Adrenal gland (tissue), 12 donors: Measurements from ENCODE around the gene TENM4. TPM values are rescaled to one million over a fixed set of nuclear protein-coding genes. Genes with fewer than 3 reads are reported as not detected.

ENCODE experiments used
- DNase-seq, 7 donors: peaks; one replicate each; pipeline ENCODE4 v3.0.0-alpha.2; 2019 to 2020
- H3K27ac ChIP-seq, 5 donors: fragments of 200-600 bp; sonication (generic) in 4 of 5; 1 replicate in 3 of 5; 2 replicates in 2 of 5; pipeline versions ENCODE4 v1.5.1 to v1.8.0; 2016 to 2020; ENCODE audit warnings: mild to moderate bottlenecking in 1 of 5
- H3K27me3 ChIP-seq: fragments of 200-600 bp; 2 replicates; pipeline ENCODE4 v1.8.0; 2021
- H3K36me3 ChIP-seq, 2 donors: fragments of 200-600 bp; replicated peaks in 1 of 2; 1 replicate in 1 of 2; 2 replicates in 1 of 2; pipeline versions ENCODE4 v1.5.1 to v1.8.0; 2018 to 2022
- H3K4me1 ChIP-seq, 2 donors: fragments of 200-600 bp; replicated peaks in 1 of 2; 1 replicate in 1 of 2; 2 replicates in 1 of 2; pipeline versions ENCODE4 v1.5.1 to v1.8.0; 2018 to 2021
- H3K4me3 ChIP-seq, 4 donors: fragments of 200-600 bp; sonication (generic) in 3 of 4; one replicate each; pipeline ENCODE4 v1.5.1; 2016 to 2018
- H3K9me3 ChIP-seq, 3 donors: fragments of 200-600 bp; sonication (generic) in 1 of 3; replicated peaks in 1 of 3; 1 replicate in 2 of 3; 2 replicates in 1 of 3; pipeline versions ENCODE4 v1.5.1 to v1.8.0; 2016 to 2021
- POLR2A ChIP-seq, 2 donors: fragments of 450-650 bp; IDR thresholded peaks; one replicate each; pipeline ENCODE4 v1.6.1; 2017; ENCODE audit warnings: antibody characterized with exemption in 2 of 2, mild to moderate bottlenecking in 2 of 2, moderate library complexity in 1 of 2
- WGBS, 4 donors: extraction: QIAGEN DNeasy Blood & Tissue Kit in 2 of 4; methylation state at CpG; one replicate each; pipeline versions ENCODE4 v1.1.5 to v1.1.7; 2013 to 2017; 5-methylcytosine and 5-hydroxymethylcytosine counted together
- intact Hi-C, 2 donors: fragments of 100-400 bp; cut with DNase I; formaldehyde crosslinking; loops; one replicate each; pipeline versions ENCODE4 v1.14.1 to v1.15.0; 2022 to 2023
- polyA plus RNA-seq, 3 donors: library from polyadenylated mRNA; stranded (reverse); fragments of 200-250 nt in 2 of 3; fragments of 350-450 nt in 1 of 3; fragmentation: Illumina TruSeq in 1 of 3; extraction: RNeasy Lipid Tissue Mini Kit (QIAGEN cat#74804) in 1 of 3; gene quantifications; one replicate each; pipeline ENCODE4 v1.2.3, GENCODE V29; 2013 to 2014
- total RNA-seq, 9 donors: library from RNA; depleted of rRNA in 4 of 9; stranded (reverse); fragments of >200 nt in 4 of 9; fragments of 120-200 nt in 1 of 9; fragmentation: NEBNext Ultra II Directional in 1 of 9; extraction: Animal tissue kit (Norgen Biotek cat#: 25700) in 1 of 9; gene quantifications; one replicate each; pipeline versions ENCODE4 v1.1.0 to v1.2.4, GENCODE V29; 2013 to 2023
- TF ChIP-seq, protein P1 (sequence below), 6 experiments: fragments of 450-650 bp in 4 of 6; fragments of 200-600 bp in 2 of 6; sonication (generic) in 1 of 6; IDR thresholded peaks; 1 replicate in 5 of 6; 2 replicates in 1 of 6; pipeline versions ENCODE4 v1.5.1 to v1.8.0; 2016 to 2021; ENCODE audit warnings: antibody characterized with exemption in 6 of 6, mild to moderate bottlenecking in 2 of 6, moderate library complexity in 1 of 6
- donor health status: healthy with polysubstance abuse.
- donor health status: Bipolar disorder and iron deficiency.
- donor health status: DM: yes; HTN: yes; CAD: no.
- donor health status: DM: no; HTN: no; CAD: no.
- donor health status: DM: no; HTN: no; CAD: no.
- donor health status: DM: yes; HTN: yes; CAD: no.

Gene TENM4
- total and polyA plus RNA-seq, 12 donors, result 0.74 to 24.9 (median 6.7) TPM

DNA sequence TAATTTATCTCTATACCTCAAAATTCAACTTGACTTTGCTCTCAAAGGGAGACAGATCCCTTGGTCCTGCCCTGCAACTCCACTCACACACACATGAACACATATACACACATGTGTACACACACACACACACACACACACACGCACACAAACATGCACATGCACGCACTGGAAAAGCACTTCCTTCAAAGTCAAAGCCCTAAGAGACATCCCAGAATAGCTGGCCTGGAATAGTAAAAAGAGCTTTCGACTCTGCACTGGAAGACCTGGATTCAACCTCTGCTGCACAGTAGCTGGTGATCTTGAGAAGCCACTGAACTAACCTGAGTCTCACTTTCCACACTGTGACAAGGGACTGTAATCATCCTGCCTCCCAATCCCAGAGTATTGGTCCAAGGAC is 26.8 kb downstream of the TENM4 start:
- TF ChIP-seq, protein P1, sequence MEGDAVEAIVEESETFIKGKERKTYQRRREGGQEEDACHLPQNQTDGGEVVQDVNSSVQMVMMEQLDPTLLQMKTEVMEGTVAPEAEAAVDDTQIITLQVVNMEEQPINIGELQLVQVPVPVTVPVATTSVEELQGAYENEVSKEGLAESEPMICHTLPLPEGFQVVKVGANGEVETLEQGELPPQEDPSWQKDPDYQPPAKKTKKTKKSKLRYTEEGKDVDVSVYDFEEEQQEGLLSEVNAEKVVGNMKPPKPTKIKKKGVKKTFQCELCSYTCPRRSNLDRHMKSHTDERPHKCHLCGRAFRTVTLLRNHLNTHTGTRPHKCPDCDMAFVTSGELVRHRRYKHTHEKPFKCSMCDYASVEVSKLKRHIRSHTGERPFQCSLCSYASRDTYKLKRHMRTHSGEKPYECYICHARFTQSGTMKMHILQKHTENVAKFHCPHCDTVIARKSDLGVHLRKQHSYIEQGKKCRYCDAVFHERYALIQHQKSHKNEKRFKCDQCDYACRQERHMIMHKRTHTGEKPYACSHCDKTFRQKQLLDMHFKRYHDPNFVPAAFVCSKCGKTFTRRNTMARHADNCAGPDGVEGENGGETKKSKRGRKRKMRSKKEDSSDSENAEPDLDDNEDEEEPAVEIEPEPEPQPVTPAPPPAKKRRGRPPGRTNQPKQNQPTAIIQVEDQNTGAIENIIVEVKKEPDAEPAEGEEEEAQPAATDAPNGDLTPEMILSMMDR (IDR thresholded peaks at IDR 0.05), result no peak
- TF ChIP-seq POLR2A (IDR thresholded peaks at IDR 0.05), result no peak
- H3K4me1 ChIP-seq, result peaks cover 25 to 27% of the 10 kb centered on the region in 2 donors
- intact Hi-C loops, result no loop called here
- no peaks in the 10 kb centered on the region for H3K9me3 ChIP-seq
- H3K36me3 ChIP-seq, result no peaks in the 10 kb centered on the region
- no peak overlapping the region for H3K4me3 ChIP-seq
- H3K27me3 ChIP-seq, result no peaks in the 10 kb centered on the region
- no peak for DNase-seq
- 69 to 84% (median 74%) methylated on average over 3 of the region's 3 CpGs for WGBS, 4 donors
- H3K27ac ChIP-seq, result peak overlapping the region in 4 of 5 donors; percentile 16 to 88 (median 72)

DNA sequence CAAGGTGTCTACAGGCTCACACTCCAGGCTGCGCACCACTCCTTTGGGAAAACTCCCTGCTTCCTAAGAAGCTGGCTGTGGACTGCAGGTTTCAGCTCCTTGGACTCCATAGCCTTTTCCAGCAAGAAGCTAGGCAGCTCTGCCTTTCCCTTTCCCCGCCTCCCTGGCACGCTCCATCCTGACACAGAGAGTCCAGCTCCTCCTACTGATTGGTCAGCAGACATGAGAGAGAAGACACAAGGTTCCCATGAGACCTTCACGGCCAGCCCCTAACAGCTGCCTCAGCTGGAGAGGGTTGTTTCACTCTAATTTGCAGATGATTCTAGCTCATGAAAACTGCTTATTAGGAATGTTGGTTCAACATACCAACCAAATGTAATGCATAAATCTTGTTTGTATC is 27.6 kb downstream of the TENM4 start:
- peak; percentile 83 to 96 (median 93) for DNase-seq
- peak overlapping the region in 4 of 5 donors; percentile 21 to 80 (median 67) for H3K27ac ChIP-seq

DNA sequence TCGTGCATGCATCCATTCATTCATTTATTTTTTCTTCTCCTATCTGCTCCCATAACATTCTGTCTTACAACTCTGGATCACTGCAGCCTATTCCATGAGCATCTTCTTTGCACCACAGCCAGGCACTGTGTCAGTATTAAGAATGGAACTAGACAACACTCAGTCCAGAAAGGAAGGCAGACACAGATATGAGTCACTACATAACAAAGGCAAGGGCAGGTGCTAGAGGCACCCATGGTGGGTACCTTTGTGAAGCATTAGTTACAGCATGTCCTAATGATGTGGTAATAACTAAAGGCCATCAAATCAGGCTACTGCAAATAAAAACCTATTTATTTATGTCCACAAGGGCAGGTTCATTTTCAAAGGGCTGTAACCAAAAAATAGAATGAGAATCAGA is 28.1 kb downstream of the TENM4 start:
- intact Hi-C loops, result no loop called here

More for the DNA sequence above, 27.6 kb downstream of the TENM4 start:
- H3K36me3 ChIP-seq, result no peaks in the 10 kb centered on the region
- intact Hi-C loops, result no loop called here
- no peaks in the 10 kb centered on the region for H3K27me3 ChIP-seq
- peaks cover 25% of the 10 kb centered on the region in 2 donors for H3K4me1 ChIP-seq
- 13 to 15% (median 14%) methylated on average over 3 to 4 of the region's 4 CpGs for WGBS, 4 donors
- peak in 1 of 2 donors; percentile 66 for TF ChIP-seq POLR2A (IDR thresholded peaks at IDR 0.05)
- TF ChIP-seq, protein P1 (IDR thresholded peaks at IDR 0.05), result no peak
- no peaks in the 10 kb centered on the region for H3K9me3 ChIP-seq
- no peak overlapping the region for H3K4me3 ChIP-seq

DNA sequence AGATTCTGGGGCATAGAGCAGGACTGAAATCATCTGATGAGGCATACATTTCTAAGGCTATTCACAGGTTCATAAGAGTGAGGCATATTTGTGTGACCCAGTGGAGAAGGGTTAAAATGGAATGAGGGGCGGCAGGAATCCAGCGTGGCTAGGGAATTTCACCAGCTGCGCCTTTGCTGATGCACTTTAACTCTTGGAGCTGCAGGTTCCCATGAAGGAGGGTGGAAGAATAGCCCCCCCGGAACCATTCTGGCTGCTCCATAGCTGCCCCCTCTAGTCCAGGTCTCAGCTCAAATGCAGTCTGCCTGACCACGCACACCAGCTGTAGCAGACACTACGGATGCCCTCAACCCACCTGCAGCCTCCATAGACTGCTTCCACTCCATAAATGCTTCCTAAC is 31.5 kb downstream of the TENM4 start:
- intact Hi-C loops, result no loop called here
- TF ChIP-seq, protein P1 (IDR thresholded peaks at IDR 0.05), result no peak
- no peak for TF ChIP-seq POLR2A (IDR thresholded peaks at IDR 0.05)
- H3K9me3 ChIP-seq, result no peaks in the 10 kb centered on the region
- no peak overlapping the region for H3K27ac ChIP-seq
- no peak for DNase-seq
- no peak overlapping the region for H3K4me3 ChIP-seq
- 87 to 93% (median 91%) methylated on average over 5 to 6 of the region's 6 CpGs for WGBS, 4 donors
- H3K36me3 ChIP-seq, result no peaks in the 10 kb centered on the region
- no peaks in the 10 kb centered on the region for H3K27me3 ChIP-seq
- H3K4me1 ChIP-seq, result peaks cover 16 to 20% of the 10 kb centered on the region in 2 donors

More for the DNA sequence above, 28.1 kb downstream of the TENM4 start:
- Histone ChIP-seq H3K4me3 (no peak overlapping the region), H3K27ac (peak overlapping the region in 3 of 5 donors; percentile 66 to 80 (median 68)), H3K27me3 (no peaks in the 10 kb centered on the region), H3K36me3 (no peaks in the 10 kb centered on the region), H3K9me3 (no peaks in the 10 kb centered on the region), H3K4me1 (peaks cover 25% of the 10 kb centered on the region in 2 donors)
- TF ChIP-seq POLR2A (IDR thresholded peaks at IDR 0.05), result no peak
- TF ChIP-seq, protein P1 (IDR thresholded peaks at IDR 0.05), result no peak
- DNase-seq, result peak in 2 of 7 donors; percentile 15 to 27
- 83 to 90% (median 87%) methylated on average over 1 of the region's 1 CpG for WGBS, 4 donors
